GM12878 (cell line): ENCODE results near the gene PLB1. TPM values are rescaled to one million over a fixed set of nuclear protein-coding genes. Genes with fewer than 3 reads are reported as not detected.
"Not testable (repeated sequence)": the region's sequence is repeated elsewhere in the genome, so short reads cannot be mapped to it uniquely, and the experiment has no call there.

Source experiments
- ATAC-seq: fragments of 200-7000 bp; cut with Tn5 transposase; 3 replicates; pipeline ENCODE4 v1.9.1; 2020; ENCODE audit warnings: mild to moderate bottlenecking, moderate library complexity
- BruUV-seq: library from RNA; stranded (reverse); fragments of 400-500 nt; replicated peaks from 2 replicates; lab custom pipeline; 2021; lab: Mats Ljungman, UMichigan
- CTCF ChIA-PET: fragments of 300-600 bp; sonication (Branson Sonifier 250); formaldehyde crosslinking; extraction: SDS; loops from one replicate; lab custom pipeline; 2021; ENCODE audit warnings: inconsistent platforms; lab: Yijun Ruan, JAX
- POLR2A ChIA-PET: fragments of 350-600 bp; formaldehyde crosslinking; extraction: SDS; loops from one replicate; lab custom pipeline; 2021; ENCODE audit warnings: inconsistent platforms; lab: Charles Lee
- RAD21 ChIA-PET: fragments of 300-600 bp; sonication (Branson Sonifier 250); formaldehyde crosslinking; loops from one replicate; lab custom pipeline; 2023; ENCODE audit warnings: antibody characterized with exemption; ENCODE audit not compliant: unreplicated experiment; lab: Charles Lee
- SMC1A ChIA-PET: fragments of 300-600 bp; sonication (Branson Sonifier 250); formaldehyde crosslinking; loops from one replicate; lab custom pipeline; 2023; ENCODE audit not compliant: unreplicated experiment, uncharacterized antibody; lab: Charles Lee
- DNase-seq: peaks from one replicate; pipeline ENCODE4 v3.0.0-alpha.2; 2011; ENCODE audit warnings: low read depth, low spot score
- FAIRE-seq: peaks from 3 replicates; lab custom pipeline; 2011; peaks lifted over from hg19 to GRCh38; lab: Jason Lieb, UNC
- H2AFZ ChIP-seq: 2 replicates; pipeline ENCODE4 v1.6.0; 2011; ENCODE audit warnings: low read depth, low read length, control low read depth; ENCODE audit not compliant: control insufficient read depth
- H3K27ac ChIP-seq: 2 replicates; pipeline ENCODE4 v1.5.1; 2011; ENCODE audit warnings: control low read depth; ENCODE audit not compliant: control insufficient read depth, insufficient read depth
- H3K27me3 ChIP-seq, 2 experiments: replicated peaks in 1 of 2; 2 replicates each; pipeline versions ENCODE4 v1.6.0 to v1.6.1; 2011; ENCODE audit warnings: low read length in 1 of 2; ENCODE audit not compliant: control insufficient read depth in 2 of 2, insufficient read depth in 2 of 2
- H3K36me3 ChIP-seq, 2 experiments: 2 replicates each; pipeline ENCODE4 v1.5.1; 2011; ENCODE audit warnings: low read length in 1 of 2; ENCODE audit not compliant: control insufficient read depth in 2 of 2, insufficient read depth in 2 of 2
- H3K4me1 ChIP-seq: 2 replicates; pipeline ENCODE4 v1.6.1; 2011; ENCODE audit warnings: mild to moderate bottlenecking, low read length, moderate library complexity, mixed read lengths; ENCODE audit not compliant: control insufficient read depth, insufficient read depth
- H3K4me2 ChIP-seq: 2 replicates; pipeline ENCODE4 v1.6.0; 2011; ENCODE audit warnings: control low read depth; ENCODE audit not compliant: control insufficient read depth, insufficient read depth
- H3K4me3 ChIP-seq: fragments of 200-600 bp; sonication (generic); 2 replicates; pipeline ENCODE4 v1.5.1; 2016
- H3K79me2 ChIP-seq: 2 replicates; pipeline ENCODE4 v1.6.0; 2011; ENCODE audit warnings: low read length; ENCODE audit not compliant: control insufficient read depth, insufficient read depth
- H3K9ac ChIP-seq: 2 replicates; pipeline ENCODE4 v1.8.0; 2011; ENCODE audit warnings: low read length, control low read depth, mixed read lengths; ENCODE audit not compliant: control insufficient read depth, insufficient read depth
- H3K9me3 ChIP-seq: replicated peaks from 3 replicates; pipeline ENCODE4 v1.5.1; 2011; ENCODE audit warnings: mild to moderate bottlenecking, low read length; ENCODE audit not compliant: control insufficient read depth, insufficient read depth
- H4K20me1 ChIP-seq: 2 replicates; pipeline ENCODE4 v1.6.0; 2011; ENCODE audit not compliant: control insufficient read depth, insufficient read depth
- REST ChIP-seq: IDR thresholded peaks from 2 replicates; pipeline ENCODE4 v1.6.1; 2012; ENCODE audit warnings: mild to moderate bottlenecking, low read depth, low read length
- SMARCA5 ChIP-seq: fragments of 450-650 bp; IDR thresholded peaks from 2 replicates; pipeline ENCODE4 v1.6.1; 2017; ENCODE audit warnings: mild to moderate bottlenecking
- TARDBP ChIP-seq: IDR thresholded peaks from 2 replicates; pipeline ENCODE4 v1.6.1; 2016; ENCODE audit warnings: borderline replicate concordance
- WGBS: methylation state at CpG from one replicate; pipeline ENCODE4 v1.1.6; 2016; ENCODE audit warnings: low lambda C conversion rate; ENCODE audit not compliant: insufficient replicate concordance, insufficient coverage; ENCODE audit errors: missing lambda C conversion rate; 5-methylcytosine and 5-hydroxymethylcytosine counted together
- in situ Hi-C: fragments of 300-500 bp; cut with MboI; formaldehyde crosslinking; loops from 9 replicates; pipeline ENCODE4 v1.14.3; 2018; ENCODE audit warnings: mixed read lengths
- intact Hi-C: fragments of 100-400 bp; cut with micrococcal nuclease; formaldehyde crosslinking; loops from one replicate; pipeline ENCODE4 v1.14.2; 2022; ENCODE audit not compliant: unreplicated experiment
- polyA plus RNA-seq, 11 experiments: library from polyadenylated mRNA; depleted of rRNA in 4 of 11; unstranded in 6 of 11; stranded (reverse) in 5 of 11; fragments of >200 nt; fragmentation: Nextera tagmentation in 4 of 11; fragmentation: Illumina TruSeq in 1 of 11; extraction: Ambion mirVana in 4 of 11; extraction: Trizol in 1 of 11; gene quantifications; 1 replicate in 1 of 11; 2 replicates in 10 of 11; pipeline versions ENCODE4 v1.2.1 to v1.2.3, GENCODE V29; 2011 to 2016; ENCODE audit warnings: inconsistent platforms in 2 of 11, missing spikeins in 2 of 11, low read depth in 1 of 11
- total RNA-seq, 4 experiments: library from RNA; depleted of rRNA in 3 of 4; stranded (reverse); fragments of >200 nt in 3 of 4; fragmentation: Illumina TruSeq in 1 of 4; extraction: Trizol in 1 of 4; gene quantifications; 2 replicates each; pipeline versions ENCODE4 v1.2.1 to v1.2.3, GENCODE V29; 2013 to 2021

PLB1 gene
- total and polyA plus RNA-seq, 10 of the 15 experiments (the other 5 are each of a cell fraction or from before 2014, with no cell fraction given), result 0.03 to 0.49 (median 0.28) TPM

GRCh38 chr2:28471701-28472236, 24.1 kb upstream of the PLB1 start:
- WGBS, result 13% methylated on average over 4 of the region's 4 CpGs
- H3K27me3 ChIP-seq, result no peaks in the 10 kb centered on the region; a peak in 1 of 4 replicates
- intact Hi-C loops, result no loop called here
- peaks cover 1% of the 10 kb centered on the region for H3K4me1 ChIP-seq
- no peaks in the 10 kb centered on the region for H3K79me2 ChIP-seq
- no peaks in the 10 kb centered on the region for H3K36me3 ChIP-seq
- ChIA-PET CTCF (no interaction called here), POLR2A (interaction anchor here (0.6 kb wide), 1 partner anchor 680 kb away, joined by 3 read pairs; no protein-coding TSS in a partner anchor), RAD21 (no interaction called here), SMC1A (no interaction called here)
- DNase-seq (no peak), ATAC-seq (no peak), FAIRE-seq (no peak)
- H3K27ac ChIP-seq, result no peak overlapping the region
- H3K9me3 ChIP-seq, result no peaks in the 10 kb centered on the region
- in situ Hi-C loops, result no loop called here
- H3K4me2 ChIP-seq, result no peak overlapping the region
- H4K20me1 ChIP-seq, result no peaks in the 10 kb centered on the region
- no peak overlapping the region for H2AFZ ChIP-seq
- H3K4me3 ChIP-seq, result no peak overlapping the region
- BruUV-seq, result no TSS peak
- H3K9ac ChIP-seq, result no peak overlapping the region
- TF ChIP-seq SMARCA5 (no peak), TARDBP (no peak), REST (no peak)

DNA sequence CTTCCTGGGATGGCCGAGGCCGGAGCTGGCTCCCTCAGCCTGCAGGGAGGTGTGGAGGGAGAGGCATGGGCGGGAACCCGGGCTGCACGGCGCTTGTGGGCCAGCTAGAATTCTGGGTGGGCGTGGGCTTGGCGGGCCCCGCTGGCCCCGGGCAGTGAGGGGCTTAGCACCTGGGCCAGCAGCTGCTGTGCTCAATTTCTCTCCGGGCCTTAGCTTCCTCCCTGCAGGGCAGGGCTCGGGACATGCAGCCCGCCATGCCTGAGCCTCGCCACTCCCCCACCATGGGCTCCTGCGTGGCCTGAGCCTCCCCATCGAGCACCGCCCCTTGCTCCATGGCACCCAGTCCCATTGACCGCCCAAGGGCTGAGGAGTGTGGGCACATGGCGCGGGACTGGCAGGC, 23.2 kb upstream of the PLB1 start:
- H3K4me1 ChIP-seq, ATAC-seq, H2AFZ ChIP-seq, SMC1A ChIA-PET, POLR2A ChIA-PET, RAD21 ChIA-PET, DNase-seq, H3K9me3 ChIP-seq, in situ Hi-C loops, H4K20me1 ChIP-seq, H3K27me3 ChIP-seq, H3K79me2 ChIP-seq, FAIRE-seq, H3K36me3 ChIP-seq, H3K4me3 ChIP-seq, H3K27ac ChIP-seq, CTCF ChIA-PET, BruUV-seq, H3K9ac ChIP-seq, H3K4me2 ChIP-seq, intact Hi-C loops: not testable (repeated sequence)
- 67% methylated on average over 20 of the region's 20 CpGs for WGBS
